PC-9 (cell line): ENCODE results near the gene ASXL1.

Experiments
- CTCF ChIP-seq: fragments of 200-600 bp; sonication (generic); conservative IDR thresholded peaks from 2 replicates; pipeline ENCODE4 v1.6.1; 2017; ENCODE audit warnings: mixed run types, antibody characterized with exemption, mild to moderate bottlenecking, moderate library complexity
- EZH2 ChIP-seq: fragments of 200-600 bp; sonication (generic); IDR thresholded peaks from 2 replicates; pipeline ENCODE4 v1.8.0; 2017; ENCODE audit warnings: antibody characterized with exemption, low read depth

- no peak for TF ChIP-seq CTCF
- TF ChIP-seq EZH2, result no peak
Measured at GRCh38 chr20:32325706-32326503, 32.2 kb upstream of the ASXL1 start.
